C4-2B (cell line): ENCODE data around the gene ZNF77.

Experiments
- H3K27ac ChIP-seq: fragments of 450-650 bp; 2 replicates; pipeline ENCODE4 v1.5.1; 2017
- ZFX ChIP-seq: fragments of 450-650 bp; IDR thresholded peaks from 2 replicates; pipeline ENCODE4 v1.6.1; 2017
- TF ChIP-seq, protein P1 (sequence below): fragments of 450-650 bp; conservative IDR thresholded peaks from 2 replicates; pipeline ENCODE4 v1.5.1; 2017; ENCODE audit warnings: mild to moderate bottlenecking

Gene ZNF77

GRCh38 chr19:2977746-2978138 is 33.0 kb upstream of the ZNF77 start:
- no peak for TF ChIP-seq ZFX
- TF ChIP-seq, protein P1, sequence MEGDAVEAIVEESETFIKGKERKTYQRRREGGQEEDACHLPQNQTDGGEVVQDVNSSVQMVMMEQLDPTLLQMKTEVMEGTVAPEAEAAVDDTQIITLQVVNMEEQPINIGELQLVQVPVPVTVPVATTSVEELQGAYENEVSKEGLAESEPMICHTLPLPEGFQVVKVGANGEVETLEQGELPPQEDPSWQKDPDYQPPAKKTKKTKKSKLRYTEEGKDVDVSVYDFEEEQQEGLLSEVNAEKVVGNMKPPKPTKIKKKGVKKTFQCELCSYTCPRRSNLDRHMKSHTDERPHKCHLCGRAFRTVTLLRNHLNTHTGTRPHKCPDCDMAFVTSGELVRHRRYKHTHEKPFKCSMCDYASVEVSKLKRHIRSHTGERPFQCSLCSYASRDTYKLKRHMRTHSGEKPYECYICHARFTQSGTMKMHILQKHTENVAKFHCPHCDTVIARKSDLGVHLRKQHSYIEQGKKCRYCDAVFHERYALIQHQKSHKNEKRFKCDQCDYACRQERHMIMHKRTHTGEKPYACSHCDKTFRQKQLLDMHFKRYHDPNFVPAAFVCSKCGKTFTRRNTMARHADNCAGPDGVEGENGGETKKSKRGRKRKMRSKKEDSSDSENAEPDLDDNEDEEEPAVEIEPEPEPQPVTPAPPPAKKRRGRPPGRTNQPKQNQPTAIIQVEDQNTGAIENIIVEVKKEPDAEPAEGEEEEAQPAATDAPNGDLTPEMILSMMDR: no peak
- peak overlapping the region; percentile 78 for H3K27ac ChIP-seq

DNA sequence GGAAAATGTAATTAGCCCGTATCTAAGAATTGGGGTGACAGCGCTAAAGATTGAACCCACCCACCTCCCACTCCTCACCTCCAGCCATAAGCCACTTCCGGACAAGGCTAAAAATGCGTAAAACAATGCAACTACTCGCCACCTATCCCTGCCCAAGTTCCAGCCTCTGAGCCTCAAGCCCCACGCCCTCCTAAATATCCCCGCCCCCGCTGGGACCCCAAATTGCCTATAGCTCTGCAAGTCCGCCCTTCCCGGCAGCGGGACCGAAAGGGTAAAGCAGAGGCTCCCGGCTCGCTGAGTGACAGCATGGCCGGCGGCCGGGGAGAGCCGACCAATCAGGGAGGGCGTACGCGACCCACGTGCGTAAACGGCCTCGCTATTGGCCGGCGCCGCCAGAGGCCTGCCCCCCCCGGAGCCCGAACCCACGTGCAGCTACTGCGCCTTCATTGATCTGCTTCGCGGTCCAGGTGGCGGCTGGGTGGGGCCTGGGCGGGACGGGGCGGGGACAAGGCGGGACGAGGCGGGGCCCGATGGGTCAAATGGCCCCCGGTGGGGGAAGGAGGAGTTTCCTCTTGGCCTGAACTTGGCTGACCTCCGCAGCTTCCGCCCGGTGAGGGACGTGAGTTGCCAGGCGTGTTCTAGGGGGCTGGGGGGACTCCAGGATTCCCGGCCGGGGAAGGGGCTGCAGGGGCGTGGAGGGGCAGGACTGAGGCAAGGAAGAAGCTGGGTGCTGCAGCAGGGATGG is 32.4 kb upstream of the ZNF77 start, which contains the start of gene TLE6:
Gene TLE6 (plus strand): TSS at position 564 of the 745 bp plus-strand sequence. CDS start 670 bp downstream, outside the sequence.
- TF ChIP-seq, protein P1: no peak
- no peak for TF ChIP-seq ZFX
- peak within 1 kb of the TSS; percentile 78 for H3K27ac ChIP-seq

GRCh38 chr19:2976609-2977000 is 31.8 kb upstream of the ZNF77 start:
- peak overlapping the region; percentile 78 for H3K27ac ChIP-seq
- TF ChIP-seq ZFX: no peak
- TF ChIP-seq, protein P1: no peak

DNA sequence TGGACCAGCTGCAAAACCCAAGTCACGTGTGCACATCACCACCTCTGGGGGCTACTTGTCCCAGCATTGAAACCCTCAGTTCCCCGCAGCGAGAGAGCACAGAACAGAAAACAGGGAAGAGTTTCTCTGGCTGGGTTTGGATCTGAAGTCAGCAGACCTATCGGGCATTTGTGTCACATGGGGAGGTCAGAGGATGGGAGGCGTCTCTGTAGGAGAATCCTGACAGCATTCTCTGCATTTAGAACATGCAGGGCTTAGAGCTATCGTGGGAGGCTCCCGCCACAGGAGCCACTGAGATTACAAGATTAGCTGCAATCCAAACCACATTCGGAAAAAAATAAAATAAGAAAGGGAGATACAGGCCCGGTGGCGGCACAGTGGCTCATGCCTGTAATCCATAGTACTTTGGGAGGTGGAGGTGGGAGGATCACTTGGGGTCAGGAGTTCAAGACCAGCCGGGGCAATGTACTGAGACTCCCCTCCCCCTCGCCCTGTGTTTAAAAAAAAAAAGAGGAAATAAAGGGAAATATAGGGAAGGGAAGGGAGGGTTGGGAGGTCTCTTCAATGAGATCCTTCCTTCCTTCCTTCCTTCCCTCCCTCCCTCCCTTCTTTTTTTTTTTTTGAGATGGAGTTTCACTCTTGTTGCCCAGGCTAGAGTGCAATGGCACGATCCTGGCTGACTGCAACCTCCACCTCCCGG is 29.7 kb upstream of the ZNF77 start:
- TF ChIP-seq, protein P1: no peak
- no peak for TF ChIP-seq ZFX
- no peak overlapping the region for H3K27ac ChIP-seq

- no peak overlapping the region for H3K27ac ChIP-seq
- TF ChIP-seq, protein P1: no peak
- TF ChIP-seq ZFX: no peak
These were observed 28.5 kb upstream of the ZNF77 start for GRCh38 chr19:2973229-2973628.

DNA sequence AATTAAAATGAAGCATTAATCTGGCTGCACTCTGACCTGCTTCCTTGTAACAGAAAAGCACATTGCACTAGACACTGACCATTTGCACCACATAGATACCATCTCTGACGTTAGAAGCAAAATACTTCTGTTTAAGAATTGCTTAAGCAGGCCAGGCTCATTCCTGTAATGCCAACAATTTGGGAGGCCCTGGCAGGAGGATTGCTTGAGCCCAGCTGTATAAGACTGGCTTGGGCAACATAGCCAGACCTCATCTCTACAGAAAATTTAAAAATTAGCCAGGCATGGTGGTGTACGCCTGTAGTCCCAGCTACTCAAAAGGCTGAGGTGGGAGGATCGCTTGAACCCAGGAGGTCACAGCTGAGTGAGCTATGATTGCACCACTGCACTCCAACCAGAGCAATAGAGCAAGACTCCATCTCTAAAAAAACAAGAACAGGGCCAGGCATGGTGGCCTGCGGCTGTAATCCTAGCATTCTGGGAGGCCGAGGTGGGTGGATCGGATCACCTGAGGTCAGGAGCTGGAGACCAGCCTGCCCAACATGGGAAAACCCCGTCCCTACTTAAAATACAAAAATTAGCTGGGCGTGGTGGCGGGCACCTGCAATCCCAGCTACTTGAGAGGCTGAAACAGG is 25.5 kb upstream of the ZNF77 start:
- no peak overlapping the region for H3K27ac ChIP-seq
- TF ChIP-seq ZFX: no peak
- TF ChIP-seq, protein P1: no peak

GRCh38 chr19:2969104-2969504 is 24.3 kb upstream of the ZNF77 start:
- peak overlapping the region; percentile 36 for H3K27ac ChIP-seq

More at GRCh38 chr19:2969104-2969504, 24.3 kb upstream of the ZNF77 start:
- TF ChIP-seq, protein P1: no peak
- no peak for TF ChIP-seq ZFX
